Peyer's patch (tissue), 4 donors: ENCODE measurements around the gene TCAP.

Experiments used
- CTCF ChIP-seq, 6 experiments: fragments of 450-650 bp in 4 of 6; fragments of 200-600 bp in 2 of 6; sonication (generic) in 1 of 6; IDR thresholded peaks; one replicate each; pipeline ENCODE4 v1.5.1; 2017 to 2019; ENCODE audit warnings: antibody characterized with exemption in 6 of 6, mild to moderate bottlenecking in 3 of 6, moderate library complexity in 1 of 6
- POLR2A ChIP-seq, 2 donors: fragments of 450-650 bp; IDR thresholded peaks; one replicate each; pipeline ENCODE4 v1.5.1; 2017; ENCODE audit warnings: antibody characterized with exemption in 2 of 2, mild to moderate bottlenecking in 2 of 2, moderate library complexity in 2 of 2

DNA sequence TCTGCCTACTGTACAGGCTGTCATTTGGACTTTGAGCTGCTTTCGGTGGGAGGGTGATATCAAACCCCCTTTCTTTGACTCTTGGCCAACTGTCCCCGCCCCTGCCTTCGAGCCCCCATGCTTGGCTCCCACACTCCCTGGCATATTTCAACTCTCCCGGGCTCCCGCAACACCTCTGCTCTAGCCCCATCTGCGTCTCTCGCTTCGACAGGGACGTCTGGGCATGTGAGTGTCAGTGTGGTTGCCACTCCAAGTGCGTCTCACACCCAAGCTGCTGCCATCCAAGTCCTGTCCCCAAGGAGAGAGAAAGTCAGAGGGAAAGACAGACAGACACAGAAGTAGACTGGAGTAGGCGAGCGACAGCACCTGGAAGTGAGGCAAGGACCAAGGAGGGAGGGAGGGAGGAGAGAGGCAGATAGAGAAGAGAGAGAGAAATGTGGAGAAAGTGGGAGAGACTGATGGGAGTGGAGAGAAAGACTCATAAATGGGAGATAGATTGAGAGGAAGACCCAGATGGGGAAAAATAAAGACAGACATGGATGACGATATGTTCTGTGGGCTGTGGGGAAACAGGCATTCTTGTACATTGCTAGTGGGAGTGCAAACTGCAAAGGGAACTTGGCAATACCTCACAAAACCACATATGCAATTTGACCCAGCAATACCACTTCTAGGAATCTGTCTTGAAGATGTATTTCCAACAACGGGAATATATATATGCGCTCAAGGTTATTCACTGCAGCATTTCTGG lies 16.4 kb upstream of the TCAP start:
- TF ChIP-seq CTCF (IDR thresholded peaks at IDR 0.05), result no peak
- TF ChIP-seq POLR2A (IDR thresholded peaks at IDR 0.05), result no peak
